GM23248 (cell line): ENCODE measurements around the gene MMP15. TPM values are rescaled to one million over a fixed set of nuclear protein-coding genes. Genes with fewer than 3 reads are reported as not detected.
"Not testable (repeated sequence)": the region's sequence is repeated elsewhere in the genome, so short reads cannot be mapped to it uniquely, and the experiment has no call there.

Source experiments
- DNase-seq: peaks from one replicate; pipeline ENCODE4 v3.0.0-alpha.2; 2015
- H2AFZ ChIP-seq: fragments of 200-600 bp; sonication (generic); 2 replicates; pipeline ENCODE4 v1.6.1; 2016; ENCODE audit warnings: antibody characterized with exemption
- H3F3A ChIP-seq: fragments of 200-600 bp; sonication (generic); 2 replicates; pipeline ENCODE4 v1.6.1; 2016; ENCODE audit warnings: mild to moderate bottlenecking, antibody characterized with exemption, mixed run types; ENCODE audit not compliant: insufficient read depth
- H3K27ac ChIP-seq: fragments of 200-600 bp; sonication (generic); 2 replicates; pipeline ENCODE4 v1.5.1; 2016; ENCODE audit warnings: mild to moderate bottlenecking
- H3K27me3 ChIP-seq: fragments of 200-600 bp; sonication (generic); replicated peaks from 2 replicates; pipeline ENCODE4 v1.6.1; 2016; ENCODE audit warnings: mild to moderate bottlenecking; ENCODE audit not compliant: insufficient read depth
- H3K36me3 ChIP-seq: fragments of 200-600 bp; sonication (generic); 2 replicates; pipeline ENCODE4 v1.6.1; 2016; ENCODE audit warnings: low read depth, mild to moderate bottlenecking
- H3K4me1 ChIP-seq: fragments of 200-600 bp; sonication (generic); 2 replicates; pipeline ENCODE4 v1.6.1; 2016; ENCODE audit warnings: mild to moderate bottlenecking; ENCODE audit not compliant: insufficient read depth
- H3K4me2 ChIP-seq: fragments of 200-600 bp; sonication (generic); one replicate; pipeline ENCODE4 v1.6.1; 2016; ENCODE audit warnings: mild to moderate bottlenecking; ENCODE audit not compliant: unreplicated experiment
- H3K4me3 ChIP-seq: fragments of 200-600 bp; sonication (generic); 2 replicates; pipeline ENCODE4 v1.5.1; 2016; ENCODE audit warnings: mild to moderate bottlenecking
- H3K79me2 ChIP-seq: fragments of 200-600 bp; sonication (generic); 2 replicates; pipeline ENCODE4 v1.6.1; 2016; ENCODE audit warnings: mild to moderate bottlenecking; ENCODE audit not compliant: insufficient read depth
- H3K9ac ChIP-seq: fragments of 200-600 bp; sonication (generic); 2 replicates; pipeline ENCODE4 v1.6.1; 2016; ENCODE audit warnings: mild to moderate bottlenecking
- H3K9me2 ChIP-seq: fragments of 200-600 bp; sonication (generic); 2 replicates; pipeline ENCODE4 v1.6.1; 2016; ENCODE audit warnings: mixed run types, mild to moderate bottlenecking, moderate library complexity; ENCODE audit not compliant: insufficient read depth
- H3K9me3 ChIP-seq: fragments of 200-600 bp; sonication (generic); one replicate; pipeline ENCODE4 v1.6.1; 2017; ENCODE audit warnings: low read depth
- H4K20me1 ChIP-seq: fragments of 200-600 bp; sonication (generic); 2 replicates; pipeline ENCODE4 v1.6.0; 2016; ENCODE audit not compliant: insufficient read depth
- EZH2 ChIP-seq: fragments of 200-600 bp; sonication (generic); IDR thresholded peaks from 2 replicates; pipeline ENCODE4 v1.6.1; 2018; ENCODE audit warnings: antibody characterized with exemption, mild to moderate bottlenecking; ENCODE audit not compliant: insufficient read depth, poor library complexity, severe bottlenecking
- EZH2phosphoT487 ChIP-seq: fragments of 200-600 bp; sonication (generic); IDR thresholded peaks from 2 replicates; pipeline ENCODE4 v1.6.1; 2018; ENCODE audit warnings: antibody characterized with exemption, moderate library complexity, mild to moderate bottlenecking, low read depth; ENCODE audit not compliant: insufficient read depth
- WGBS, 2 experiments: methylation state at CpG; one replicate each; pipeline ENCODE4 v1.1.6; 2015 to 2017; ENCODE audit warnings: low lambda C conversion rate in 2 of 2, low coverage in 1 of 2; ENCODE audit errors: missing lambda C conversion rate in 2 of 2; 5-methylcytosine and 5-hydroxymethylcytosine counted together
- in situ Hi-C: fragments of 300-500 bp; cut with MboI; formaldehyde crosslinking; loops from 2 replicates; pipeline ENCODE4 v1.15.0; 2020
- polyA plus RNA-seq: library from polyadenylated mRNA; unstranded; fragments of >200 nt; fragmentation: Nextera tagmentation; extraction: Ambion mirVana; gene quantifications from 2 replicates; pipeline ENCODE4 v1.2.1, GENCODE V29; 2016
- total RNA-seq: library from RNA; depleted of rRNA; stranded (reverse); fragments of >200 nt; shearing (Covaris generic); gene quantifications from 2 replicates; pipeline ENCODE4 v1.2.3, GENCODE V29; 2014; rRNA removed

Gene MMP15
- total RNA-seq (1.4 and 1.6 TPM in 2 replicates), polyA plus RNA-seq (0.39 and 0.45 TPM in 2 replicates)

DNA sequence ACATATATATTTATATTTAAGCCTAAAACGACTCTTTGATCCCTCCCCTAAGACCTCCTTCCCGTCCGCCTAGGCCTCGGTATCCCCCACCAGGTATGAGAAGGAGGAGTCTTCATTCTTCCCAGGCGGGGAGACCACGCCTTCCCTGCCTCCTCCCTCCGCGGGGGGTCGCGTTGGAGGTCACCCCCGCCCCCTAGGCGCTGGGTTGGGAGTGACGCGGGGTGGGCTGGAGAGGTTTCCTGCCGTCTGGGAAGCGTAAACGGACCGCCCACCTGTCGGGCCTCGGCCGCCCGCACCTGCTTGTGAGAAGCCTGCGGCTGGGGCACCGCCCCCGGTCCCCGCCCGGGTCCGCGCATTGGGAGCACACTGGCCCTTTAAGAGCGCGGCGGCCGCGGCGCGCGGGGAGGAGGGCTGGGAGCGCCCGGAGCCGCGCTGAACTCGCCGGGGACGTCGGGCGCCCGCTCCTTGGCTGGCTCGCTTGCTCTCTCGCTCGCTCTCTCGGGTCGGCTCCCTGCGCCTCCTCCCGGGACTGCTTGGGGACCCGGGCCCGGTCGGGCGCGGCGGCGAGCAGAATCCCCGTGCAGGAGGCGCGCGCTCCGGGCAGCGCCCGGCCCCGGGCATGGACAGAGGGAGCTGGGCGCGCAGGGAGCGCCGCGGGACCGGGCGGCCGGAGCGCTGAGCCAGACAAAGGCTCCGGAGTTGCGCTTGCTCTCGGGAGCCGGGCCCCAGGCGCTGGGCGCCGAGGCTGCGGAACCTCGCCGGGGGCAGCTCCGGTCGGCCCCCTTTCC, at the start of gene MMP15:
Gene MMP15 (plus strand): TSS at position 404 of the 788 bp plus-strand sequence. CDS start 597 bp downstream, outside the sequence.
- Histone ChIP-seq H3K27me3 (no peaks in the 10 kb centered on the region; the same call in 1 of the 2 replicates), H3K27ac (no peak within 1 kb of the TSS), H3F3A (no peaks in the 10 kb centered on the region), H2AFZ (peak within 1 kb of the TSS; percentile 57), H3K9ac (no peak within 1 kb of the TSS), H4K20me1 (no peaks in the 10 kb centered on the region), H3K36me3 (no peaks in the 10 kb centered on the region), H3K79me2 (no peaks in the 10 kb centered on the region), H3K9me2 (no peaks in the 10 kb centered on the region), H3K4me2 (peak within 1 kb of the TSS; percentile 72), H3K4me1 (peaks cover 10% of the 10 kb centered on the region), H3K4me3 (peak within 1 kb of the TSS; percentile 68), H3K9me3 (no peaks in the 10 kb centered on the region)
- peak; percentile 73 for DNase-seq
- in situ Hi-C loops: loop anchor here (10.0 kb wide), 1 partner anchor 289 kb away; no protein-coding TSS in a partner anchor
- 1% methylated on average over 45 to 73 of the region's 90 CpGs for whole genome bisulfite sequencing, 2 experiments
- TF ChIP-seq EZH2phosphoT487: no peak
- no peak for TF ChIP-seq EZH2

DNA sequence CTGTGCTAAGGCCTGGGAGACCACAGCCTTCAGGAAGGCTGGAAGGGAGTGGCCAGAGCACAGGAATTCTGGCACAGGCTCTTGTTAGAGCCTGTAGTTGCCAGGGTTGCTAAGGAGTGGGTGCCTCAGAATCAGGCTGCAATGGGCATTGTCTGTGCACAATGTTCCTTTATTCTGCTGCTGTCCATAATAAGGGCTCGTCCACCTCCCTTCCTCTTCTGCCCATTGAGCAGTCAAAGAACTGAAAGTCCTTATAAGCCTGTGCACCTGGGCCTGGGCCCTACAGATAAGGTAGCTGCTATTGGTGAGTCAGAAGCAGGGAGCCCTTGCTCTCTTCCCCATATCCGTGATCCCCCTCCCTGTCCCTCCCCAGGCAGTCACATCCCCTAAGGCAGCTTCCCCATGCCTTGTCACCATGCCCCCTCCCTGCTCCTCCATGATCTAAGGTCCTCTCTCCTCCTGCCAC, 49.2 kb upstream of the MMP15 start:
- no peaks in the 10 kb centered on the region for H3K4me1 ChIP-seq
- H3K4me3 ChIP-seq: no peak overlapping the region
- in situ Hi-C loops: no loop called here

DNA sequence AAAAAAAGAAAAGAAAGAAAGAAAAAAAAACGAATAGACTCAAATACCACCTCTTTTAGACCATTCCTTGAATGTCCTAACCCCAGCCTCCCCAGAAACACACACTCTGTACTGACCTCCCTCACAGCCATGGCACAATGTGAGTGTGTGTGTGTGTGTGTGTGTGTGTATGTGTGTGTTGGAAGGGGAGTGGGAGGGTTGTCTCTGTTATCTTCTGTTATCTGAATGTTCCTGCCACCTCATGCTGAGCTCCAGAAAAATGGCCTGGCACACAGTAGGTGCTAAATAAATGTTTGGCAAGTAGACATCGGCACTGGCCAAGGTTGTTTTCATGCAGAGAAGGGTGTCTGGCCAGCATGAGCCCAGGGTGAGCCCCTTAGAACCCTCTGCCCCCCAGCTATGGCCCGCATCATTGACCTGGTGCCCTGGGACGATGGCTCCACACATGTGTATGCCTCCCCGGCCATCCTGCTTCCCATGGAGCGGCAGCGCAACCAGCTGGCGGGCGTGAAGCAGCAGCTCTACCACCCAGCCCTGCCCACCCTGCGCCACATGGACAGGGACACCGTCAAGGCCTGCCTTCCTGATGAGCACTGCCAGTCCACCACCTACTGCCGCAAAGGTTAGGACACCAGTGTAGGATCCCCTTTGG, 48.0 kb upstream of the MMP15 start:
- Histone ChIP-seq H3K9me2 (no peaks in the 10 kb centered on the region), H3K27ac (no peak overlapping the region), H3F3A (no peaks in the 10 kb centered on the region), H4K20me1 (no peaks in the 10 kb centered on the region), H3K36me3 (no peaks in the 10 kb centered on the region), H3K4me3 (no peak overlapping the region), H3K4me1 (no peaks in the 10 kb centered on the region), H3K9ac (no peak overlapping the region), H3K9me3 (no peaks in the 10 kb centered on the region), H2AFZ (no peak overlapping the region), H3K27me3 (peaks cover 15% of the 10 kb centered on the region; the same call in 1 of the 2 replicates), H3K4me2 (no peak overlapping the region), H3K79me2 (no peaks in the 10 kb centered on the region)
- WGBS, 2 experiments: 77 to 86% methylated on average over 12 of the region's 12 CpGs
- in situ Hi-C loops: no loop called here
- DNase-seq: no peak
- TF ChIP-seq EZH2phosphoT487: no peak
- TF ChIP-seq EZH2: no peak

More for the DNA sequence above, 49.2 kb upstream of the MMP15 start:
- WGBS, 2 experiments: 5 to 23% methylated on average over 2 of the region's 2 CpGs
- no peaks in the 10 kb centered on the region for H4K20me1 ChIP-seq
- H3K9me2 ChIP-seq: no peaks in the 10 kb centered on the region
- H3K27ac ChIP-seq: no peak overlapping the region
- no peaks in the 10 kb centered on the region for H3K79me2 ChIP-seq
- peak; percentile 57 for DNase-seq
- peaks cover 10% of the 10 kb centered on the region; the same call in 1 of the 2 replicates for H3K27me3 ChIP-seq
- no peak overlapping the region for H3K9ac ChIP-seq
- TF ChIP-seq EZH2: no peak
- TF ChIP-seq EZH2phosphoT487: no peak
- H3K9me3 ChIP-seq: no peaks in the 10 kb centered on the region
- no peak overlapping the region for H3K4me2 ChIP-seq
- no peak overlapping the region for H2AFZ ChIP-seq
- no peaks in the 10 kb centered on the region for H3F3A ChIP-seq
- H3K36me3 ChIP-seq: no peaks in the 10 kb centered on the region

DNA sequence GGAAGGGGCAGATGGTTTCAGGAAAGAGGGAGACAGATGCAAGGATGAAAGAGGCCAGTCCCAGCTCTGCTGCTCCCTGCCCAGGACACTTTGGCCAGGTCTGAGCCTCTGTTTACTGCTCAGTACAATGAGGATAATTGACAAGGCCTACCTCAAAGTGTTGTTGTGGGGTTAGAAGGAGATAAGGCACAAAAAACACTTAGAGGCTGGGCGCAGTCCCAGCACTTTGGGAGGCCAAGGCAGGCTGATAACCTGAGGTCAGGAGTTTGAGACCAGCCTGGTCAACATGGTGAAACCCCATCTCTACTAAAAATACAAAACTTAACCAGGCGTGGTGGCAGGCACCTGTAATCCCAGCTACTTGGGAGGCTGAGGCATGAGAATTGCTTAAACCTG, 47.5 kb upstream of the MMP15 start:
- H2AFZ ChIP-seq, H3K27ac ChIP-seq, H4K20me1 ChIP-seq, H3K9me2 ChIP-seq, H3K9ac ChIP-seq, H3K79me2 ChIP-seq, H3F3A ChIP-seq, in situ Hi-C loops, H3K4me1 ChIP-seq, DNase-seq, H3K9me3 ChIP-seq, H3K36me3 ChIP-seq, H3K4me2 ChIP-seq, H3K4me3 ChIP-seq: not testable (repeated sequence)
- H3K27me3 ChIP-seq: peaks cover 15% of the 10 kb centered on the region; the same call in 1 of the 2 replicates
- WGBS, 2 experiments: 60 to 77% methylated on average over 2 of the region's 2 CpGs
